Stimulated activated memory B cell treated with anti-CD40 and anti-IgM and Interleukin-4, amounts not matched to agents 10 μg/mL and 1 μg/mL and 100 μg/mL, for 72 hours (primary cell): Measurements from ENCODE around the gene CDT1.
"Not testable (repeated sequence)": the region's sequence is repeated elsewhere in the genome, so short reads cannot be mapped to it uniquely, and the experiment has no call there.

Experiments used
- ATAC-seq: fragments of 150-1000 bp; cut with Tn5 transposase; 2 replicates; pipeline ENCODE4 v1.10.0; 2021
- H3K27ac Mint-ChIP-seq: one replicate; pipeline ENCODE4 v1.8.0; 2022; ENCODE audit warnings: mild to moderate bottlenecking, mixed read lengths
- H3K27me3 Mint-ChIP-seq: one replicate; pipeline ENCODE4 v1.8.0; 2022; ENCODE audit warnings: mixed read lengths
- H3K36me3 Mint-ChIP-seq: one replicate; pipeline ENCODE4 v1.8.0; 2022; ENCODE audit warnings: mixed read lengths
- H3K4me1 Mint-ChIP-seq: one replicate; pipeline ENCODE4 v1.8.0; 2022; ENCODE audit warnings: mixed read lengths
- H3K4me3 Mint-ChIP-seq: one replicate; pipeline ENCODE4 v1.8.0; 2022; ENCODE audit warnings: mild to moderate bottlenecking, moderate library complexity, mixed read lengths
- H3K9me3 Mint-ChIP-seq: one replicate; pipeline ENCODE4 v1.8.0; 2022; ENCODE audit warnings: mixed read lengths

The CDT1 gene

DNA sequence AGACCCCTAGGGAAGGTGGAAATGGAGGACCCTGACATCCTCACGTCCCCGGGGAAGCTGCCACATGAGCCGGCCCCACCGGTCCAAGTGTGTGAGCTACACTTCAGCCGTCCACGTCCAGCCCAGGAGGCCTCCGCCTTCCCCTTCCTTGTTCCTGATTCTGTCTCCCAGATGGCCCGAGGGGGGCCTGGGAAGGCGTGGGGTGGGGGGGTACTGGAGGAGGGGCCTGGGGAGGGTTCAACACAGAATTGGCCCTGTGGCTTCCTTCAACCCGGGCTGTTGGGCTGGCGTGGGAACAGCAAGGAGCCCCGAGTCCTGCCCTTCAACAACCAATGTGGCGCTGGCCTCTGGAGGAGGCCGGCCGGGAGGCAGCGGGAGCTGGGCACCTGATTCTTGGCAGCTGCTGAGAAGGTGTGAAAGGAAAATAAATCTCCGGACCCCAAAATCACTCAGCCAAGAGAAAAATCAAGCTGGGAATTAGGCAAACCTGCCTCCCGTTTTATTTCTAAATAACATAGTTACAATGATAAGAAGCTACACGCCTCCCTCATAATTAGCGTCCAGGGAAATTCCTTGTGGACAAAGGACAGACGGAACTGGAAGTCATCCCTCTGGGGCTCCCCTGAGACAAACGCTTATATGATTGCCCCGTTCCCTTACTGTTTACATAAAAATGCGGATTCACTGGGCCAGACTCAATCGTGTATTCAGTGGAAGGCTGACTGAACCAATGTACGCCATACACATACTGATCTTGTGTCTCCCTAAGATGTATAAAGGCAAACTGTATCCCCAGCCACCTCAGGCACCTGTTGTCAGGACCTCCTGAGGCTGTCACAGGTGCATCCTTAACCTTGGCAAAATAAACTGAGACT lies 9.9 kb downstream of the CDT1 start:
- Mint-ChIP-seq H3K4me1 (peaks cover 30% of the 10 kb centered on the region), H3K9me3 (no peaks in the 10 kb centered on the region), H3K27me3 (no peaks in the 10 kb centered on the region), H3K36me3 (peaks cover 9% of the 10 kb centered on the region), H3K27ac (no peak overlapping the region), H3K4me3 (no peak overlapping the region)
- no peak for ATAC-seq

DNA sequence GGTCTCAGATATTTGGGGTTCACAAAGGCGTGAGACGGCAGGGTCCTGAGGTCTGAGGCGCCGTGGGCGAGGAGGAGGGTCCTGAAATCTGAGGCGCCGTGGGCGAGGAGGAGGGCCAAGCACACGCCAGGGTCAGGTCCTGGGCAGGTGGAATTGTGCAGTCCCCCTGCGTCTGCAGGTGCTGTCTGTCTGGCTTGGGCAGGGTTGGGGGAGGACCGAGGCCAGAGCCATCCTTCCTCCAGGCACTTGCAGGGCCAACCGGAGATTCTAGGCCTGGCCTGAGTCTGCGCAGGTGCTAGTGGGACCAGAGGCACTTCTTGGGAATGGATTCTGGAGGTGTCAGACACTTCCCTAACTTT lies 10.5 kb downstream of the CDT1 start:
- peaks cover 28% of the 10 kb centered on the region for H3K4me1 Mint-ChIP-seq
- ATAC-seq: no peak
- no peaks in the 10 kb centered on the region for H3K9me3 Mint-ChIP-seq
- no peak overlapping the region for H3K4me3 Mint-ChIP-seq
- H3K36me3 Mint-ChIP-seq: peaks cover 5% of the 10 kb centered on the region
- no peak overlapping the region for H3K27ac Mint-ChIP-seq
- H3K27me3 Mint-ChIP-seq: no peaks in the 10 kb centered on the region

DNA sequence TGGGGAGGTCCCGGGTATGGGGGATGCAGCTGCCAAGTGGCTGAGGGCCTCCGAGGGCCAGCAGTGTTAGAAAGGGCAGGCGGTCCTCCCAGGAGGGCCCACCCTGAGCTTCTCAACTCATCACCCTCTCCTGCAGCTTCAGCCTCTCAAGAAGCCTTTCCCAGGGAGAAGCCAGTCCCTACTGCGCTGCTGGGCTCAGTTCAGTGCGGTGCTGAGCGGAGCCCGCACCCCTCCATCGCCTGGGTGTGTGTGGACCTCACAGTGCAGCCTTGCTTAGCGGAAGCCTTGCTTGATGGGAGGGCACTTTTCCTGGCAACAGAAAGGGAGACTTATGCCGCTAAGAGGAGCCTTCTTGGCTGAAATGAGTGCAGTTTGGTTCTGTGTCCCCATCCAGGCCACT lies 11.6 kb downstream of the CDT1 start:
- H3K4me1 Mint-ChIP-seq: peaks cover 17% of the 10 kb centered on the region
- ATAC-seq: no peak
- H3K27ac Mint-ChIP-seq: no peak overlapping the region
- H3K9me3 Mint-ChIP-seq: no peaks in the 10 kb centered on the region
- no peak overlapping the region for H3K4me3 Mint-ChIP-seq
- H3K36me3 Mint-ChIP-seq: no peaks in the 10 kb centered on the region
- H3K27me3 Mint-ChIP-seq: no peaks in the 10 kb centered on the region

DNA sequence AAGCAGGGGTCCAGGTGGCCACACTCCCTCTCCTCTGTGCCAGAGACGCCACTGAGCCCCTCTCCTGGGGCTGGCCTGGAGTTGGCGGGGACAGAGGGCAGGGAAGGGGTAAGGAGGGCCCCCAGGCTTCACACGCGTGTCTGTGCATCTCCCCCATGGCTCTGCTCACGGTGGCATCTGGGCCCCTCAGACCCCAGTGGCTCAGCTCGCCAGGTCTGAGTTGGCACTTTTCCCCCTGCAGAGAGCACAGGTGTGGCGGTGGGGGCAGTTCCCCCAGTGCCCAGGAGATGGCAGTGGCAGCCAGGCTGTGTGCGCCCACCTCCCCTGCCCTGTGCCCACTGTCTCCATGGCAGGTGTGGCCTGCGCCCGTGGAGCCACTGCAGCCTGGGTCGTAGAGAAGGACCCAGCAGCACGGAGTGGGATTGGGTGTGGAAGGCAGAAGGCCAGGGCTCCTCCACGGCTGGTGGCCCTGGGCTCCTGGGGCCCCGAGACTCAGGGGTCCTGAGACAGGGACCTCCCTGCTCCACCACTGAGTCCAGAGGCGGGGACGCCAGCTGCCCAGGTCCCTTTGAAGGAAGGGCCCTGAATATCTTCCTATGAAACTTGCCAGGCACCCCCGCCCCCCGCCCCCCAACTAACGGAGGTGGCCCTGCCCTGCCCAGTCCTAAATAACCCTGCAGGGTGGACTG lies 12.5 kb downstream of the CDT1 start:
- Mint-ChIP-seq H3K9me3 (no peaks in the 10 kb centered on the region), H3K27ac (no peak overlapping the region), H3K27me3 (no peaks in the 10 kb centered on the region), H3K4me3 (no peak overlapping the region), H3K4me1 (peaks cover 9% of the 10 kb centered on the region), H3K36me3 (no peaks in the 10 kb centered on the region)
- peak; percentile 29 for ATAC-seq

DNA sequence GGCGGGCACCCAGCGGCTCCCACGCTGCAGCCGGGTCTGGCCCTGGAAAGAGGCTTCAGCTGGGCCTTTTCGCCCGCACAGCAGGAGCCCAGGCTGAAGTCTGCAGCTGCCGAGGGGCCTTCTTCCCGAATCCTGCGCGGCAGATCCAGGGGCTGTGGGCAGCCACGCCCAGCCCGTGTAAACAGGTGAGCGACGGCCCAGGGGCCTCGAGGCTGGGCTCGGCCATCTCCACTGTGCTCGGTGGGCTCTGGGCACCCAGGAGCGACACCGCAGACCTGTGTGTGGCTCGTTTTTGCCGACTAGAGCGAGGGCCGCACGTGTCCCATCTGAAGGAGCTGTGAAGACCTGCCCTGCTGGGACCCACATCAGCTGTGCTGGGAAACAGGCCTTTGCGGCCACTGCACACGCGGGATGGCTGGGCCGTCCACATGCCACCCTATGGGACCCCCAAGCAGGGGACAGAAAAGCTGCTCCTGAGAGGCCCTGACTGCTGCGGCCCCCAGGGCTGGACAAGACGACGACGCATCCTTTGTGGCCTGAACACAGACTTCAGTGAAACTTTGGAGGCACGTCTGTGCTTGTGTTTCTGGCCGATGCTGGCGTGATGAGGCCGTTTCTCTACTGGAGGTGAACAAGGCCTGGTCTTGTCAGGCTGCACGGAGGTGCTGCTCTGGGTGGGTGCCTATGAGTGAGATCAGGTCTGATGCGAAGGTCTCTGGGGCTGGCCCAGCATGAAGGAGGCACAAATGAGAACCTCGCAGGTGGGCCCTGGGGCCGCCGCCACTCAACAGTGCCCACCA lies 13.3 kb downstream of the CDT1 start:
- Mint-ChIP-seq H3K36me3 (peaks cover 3% of the 10 kb centered on the region), H3K9me3 (no peaks in the 10 kb centered on the region), H3K4me3 (no peak overlapping the region)

DNA sequence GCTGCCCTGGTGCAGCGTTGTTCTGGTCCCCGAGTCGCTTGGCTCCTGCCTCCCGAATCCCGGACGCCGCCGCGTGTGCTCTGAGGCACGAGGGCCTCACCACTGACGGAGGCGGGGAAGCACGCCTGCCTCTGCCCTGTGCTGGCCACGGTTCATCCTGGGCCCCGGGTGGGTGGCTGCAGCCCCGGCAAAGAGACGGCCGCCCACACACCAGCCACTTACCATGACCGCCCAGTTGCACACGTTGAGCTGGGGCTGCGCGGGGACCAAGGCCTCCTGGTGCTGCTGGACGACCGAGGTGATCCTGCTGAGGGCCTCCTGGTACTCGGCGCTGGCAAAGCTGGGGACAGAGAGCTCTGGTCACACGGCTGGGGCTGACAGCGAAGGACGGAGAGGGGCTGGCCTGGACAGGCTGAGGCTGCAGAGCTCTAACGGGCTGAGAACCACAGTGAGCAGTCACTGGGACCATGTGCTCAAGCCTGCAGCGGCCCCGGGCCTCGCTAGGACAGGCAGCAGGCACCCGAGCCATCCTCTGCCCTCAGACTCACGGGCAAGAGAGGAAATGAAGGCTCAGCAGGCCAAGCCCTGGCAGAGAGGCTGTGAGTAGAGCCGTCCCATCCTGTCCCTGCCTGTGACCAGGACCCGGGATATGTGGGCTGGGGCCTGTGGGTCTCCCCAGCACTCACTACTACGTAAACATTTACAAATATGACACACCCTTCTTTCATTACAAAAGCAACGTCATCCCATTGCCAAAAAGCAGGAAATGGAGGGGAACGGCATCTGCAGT lies 14.4 kb downstream of the CDT1 start:
- no peaks in the 10 kb centered on the region for H3K4me1 Mint-ChIP-seq
- H3K36me3 Mint-ChIP-seq: peaks cover 14% of the 10 kb centered on the region
- ATAC-seq: no peak
- H3K27me3 Mint-ChIP-seq: no peaks in the 10 kb centered on the region
- no peak overlapping the region for H3K27ac Mint-ChIP-seq
- no peaks in the 10 kb centered on the region for H3K9me3 Mint-ChIP-seq
- no peak overlapping the region for H3K4me3 Mint-ChIP-seq

More for the DNA sequence above, 13.3 kb downstream of the CDT1 start:
- no peak for ATAC-seq
- Mint-ChIP-seq H3K27me3 (no peaks in the 10 kb centered on the region), H3K27ac (no peak overlapping the region), H3K4me1 (peaks cover 3% of the 10 kb centered on the region)

DNA sequence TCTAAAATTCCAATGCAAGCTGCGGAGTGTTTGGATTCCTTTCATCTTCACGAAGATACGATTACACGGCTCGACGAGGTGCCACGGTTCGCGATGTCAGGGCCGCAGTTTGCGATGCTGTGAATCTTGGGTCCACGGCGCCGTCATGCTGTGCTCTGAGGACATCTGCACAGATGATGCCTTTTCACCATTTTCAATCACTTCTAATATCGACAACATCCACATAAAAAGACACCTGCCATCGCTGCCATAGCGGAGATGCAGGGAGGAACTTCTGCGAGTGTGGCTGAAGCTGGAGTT lies 14.9 kb downstream of the CDT1 start:
- peaks cover 16% of the 10 kb centered on the region for H3K36me3 Mint-ChIP-seq
- ATAC-seq: no peak
- no peaks in the 10 kb centered on the region for H3K9me3 Mint-ChIP-seq
- no peak overlapping the region for H3K4me3 Mint-ChIP-seq
- no peaks in the 10 kb centered on the region for H3K4me1 Mint-ChIP-seq
- H3K27me3 Mint-ChIP-seq: no peaks in the 10 kb centered on the region
- H3K27ac Mint-ChIP-seq: no peak overlapping the region

DNA sequence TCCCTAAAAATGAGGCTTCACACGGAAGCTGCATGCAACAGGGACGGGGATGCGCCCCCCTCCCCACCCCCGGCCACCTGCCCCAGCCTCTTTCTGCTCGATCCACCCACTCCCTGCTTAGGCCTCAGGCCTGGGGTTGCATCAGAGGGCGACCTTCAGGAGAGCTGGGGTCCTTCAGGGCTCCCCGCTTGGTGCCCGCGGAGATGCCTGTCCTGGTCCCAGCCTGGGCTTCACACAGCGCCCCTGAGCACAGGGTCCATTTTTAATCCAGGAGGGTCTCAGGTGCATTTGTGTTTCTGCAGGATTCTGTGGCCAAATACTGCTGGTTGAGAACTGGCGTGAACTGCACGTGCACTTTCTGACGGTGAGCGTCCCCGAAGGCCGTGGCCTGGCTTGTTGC lies 15.5 kb downstream of the CDT1 start:
- Mint-ChIP-seq H3K4me3 (no peak overlapping the region), H3K27me3 (no peaks in the 10 kb centered on the region), H3K9me3 (no peaks in the 10 kb centered on the region), H3K36me3 (peaks cover 16% of the 10 kb centered on the region), H3K27ac (no peak overlapping the region), H3K4me1 (no peaks in the 10 kb centered on the region)
- no peak for ATAC-seq

DNA sequence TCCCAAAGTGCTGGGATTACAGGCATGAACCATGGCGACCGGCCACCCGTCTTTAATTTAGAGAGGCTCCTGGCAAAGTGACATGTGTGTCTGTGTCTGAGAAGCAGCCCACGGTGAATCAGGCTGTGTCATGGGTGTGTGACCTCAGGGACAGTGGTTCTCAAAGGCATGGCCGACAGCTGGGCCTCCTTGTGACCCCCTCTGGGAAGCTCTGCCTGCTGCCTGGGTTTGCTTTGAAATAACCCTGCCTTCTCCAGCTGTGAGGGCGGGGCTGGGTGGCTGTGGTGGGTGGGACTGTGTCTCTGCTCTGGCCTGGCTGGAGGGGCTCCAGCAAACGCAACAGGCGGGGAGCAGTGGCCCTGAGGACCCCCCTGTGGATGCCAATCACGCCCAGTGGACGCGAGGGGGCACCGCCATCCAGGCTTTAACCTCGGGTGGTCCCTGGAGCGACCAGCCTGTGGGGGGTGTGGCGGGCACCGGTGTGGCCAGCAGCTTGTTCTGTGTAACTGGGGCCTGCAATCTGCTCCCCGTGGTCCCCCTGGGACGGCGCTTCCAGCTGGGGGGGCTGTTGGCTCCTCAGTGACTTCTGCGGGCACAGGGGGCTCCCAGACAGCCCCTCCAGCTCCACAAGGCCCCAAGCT lies 16.9 kb downstream of the CDT1 start:
- H3K27me3 Mint-ChIP-seq: no peaks in the 10 kb centered on the region
- H3K36me3 Mint-ChIP-seq: peaks cover 16% of the 10 kb centered on the region
- no peak for ATAC-seq
- no peaks in the 10 kb centered on the region for H3K9me3 Mint-ChIP-seq
- no peak overlapping the region for H3K4me3 Mint-ChIP-seq
- H3K27ac Mint-ChIP-seq: no peak overlapping the region
- no peaks in the 10 kb centered on the region for H3K4me1 Mint-ChIP-seq

DNA sequence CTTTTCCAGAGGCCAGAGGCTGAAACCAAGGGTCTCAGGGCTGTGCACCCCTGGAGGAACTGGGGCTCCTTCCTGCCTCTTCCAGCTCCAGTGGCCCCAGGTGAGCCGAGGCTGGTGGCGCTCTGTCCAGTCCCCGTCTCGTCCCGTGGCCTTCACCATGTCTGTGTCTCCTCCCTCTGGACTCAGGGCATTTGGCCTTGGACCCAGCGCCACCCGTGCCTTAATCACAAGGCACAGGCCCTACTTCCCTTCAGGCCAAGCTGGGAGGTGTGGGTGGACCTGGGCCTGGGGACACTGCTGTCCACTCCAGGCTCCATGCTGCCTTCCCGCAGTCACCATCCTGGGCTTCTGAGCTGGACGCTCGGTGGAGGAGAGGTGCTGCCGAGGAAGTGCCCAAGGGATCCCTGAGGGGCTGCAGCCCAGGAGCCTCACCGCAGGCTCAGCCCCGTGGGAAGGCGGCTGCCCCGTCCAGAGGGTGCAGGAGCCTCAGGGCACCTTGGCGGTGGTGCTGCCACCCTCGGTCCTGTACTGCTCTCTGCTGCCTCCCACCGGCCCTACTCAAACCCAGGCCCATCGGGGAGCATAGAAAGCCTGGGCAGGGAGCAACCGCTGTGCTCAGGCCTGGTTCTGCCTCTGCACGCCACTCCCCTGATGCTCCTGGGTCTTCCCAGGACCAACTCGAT lies 17.7 kb downstream of the CDT1 start:
- H3K9me3 Mint-ChIP-seq: no peaks in the 10 kb centered on the region
- no peaks in the 10 kb centered on the region for H3K27me3 Mint-ChIP-seq
- H3K27ac Mint-ChIP-seq: no peak overlapping the region
- H3K4me3 Mint-ChIP-seq: no peak overlapping the region
- ATAC-seq: no peak
- no peaks in the 10 kb centered on the region for H3K4me1 Mint-ChIP-seq
- peaks cover 22% of the 10 kb centered on the region for H3K36me3 Mint-ChIP-seq

DNA sequence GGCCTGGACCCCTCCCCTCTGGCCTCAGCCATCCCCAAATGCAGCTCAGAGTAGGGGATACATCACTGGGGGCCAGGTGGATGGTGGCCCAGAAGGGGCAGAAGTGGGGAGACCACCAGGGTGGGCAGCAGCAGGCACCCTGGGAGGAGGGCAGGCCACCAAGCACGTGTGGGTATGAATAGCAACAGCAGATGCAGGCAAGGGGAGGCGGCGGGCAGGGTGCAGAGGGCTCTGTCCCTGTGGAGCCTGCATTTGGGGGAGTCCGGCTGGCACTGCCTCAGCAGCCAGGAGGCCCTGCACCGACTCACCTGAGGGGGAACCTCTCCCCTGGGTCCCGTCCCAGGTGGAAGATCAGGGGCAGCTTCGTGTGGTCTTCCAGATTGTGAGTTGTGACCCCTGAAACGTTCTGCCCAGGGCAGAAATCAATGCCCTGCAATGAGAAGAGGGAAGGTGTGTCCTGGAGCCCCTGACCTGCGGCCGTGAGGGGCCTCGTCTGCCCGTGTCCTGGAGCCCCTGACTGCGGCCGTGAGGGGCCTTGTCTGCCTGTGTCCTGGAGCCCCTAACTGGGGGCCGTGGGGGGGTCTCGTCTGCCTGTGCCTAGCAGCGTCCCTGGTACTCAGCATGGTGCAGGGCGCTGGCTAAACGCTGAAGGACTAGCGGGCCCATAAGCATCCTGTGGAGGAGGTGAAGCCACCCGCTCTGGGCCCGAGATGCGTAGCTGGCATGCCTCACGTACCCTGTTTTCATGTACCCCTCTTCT lies 18.9 kb downstream of the CDT1 start:
- no peaks in the 10 kb centered on the region for H3K4me1 Mint-ChIP-seq
- H3K27ac Mint-ChIP-seq: no peak overlapping the region
- H3K36me3 Mint-ChIP-seq: peaks cover 22% of the 10 kb centered on the region
- no peak for ATAC-seq
- H3K9me3 Mint-ChIP-seq: no peaks in the 10 kb centered on the region
- H3K4me3 Mint-ChIP-seq: no peak overlapping the region
- no peaks in the 10 kb centered on the region for H3K27me3 Mint-ChIP-seq

DNA sequence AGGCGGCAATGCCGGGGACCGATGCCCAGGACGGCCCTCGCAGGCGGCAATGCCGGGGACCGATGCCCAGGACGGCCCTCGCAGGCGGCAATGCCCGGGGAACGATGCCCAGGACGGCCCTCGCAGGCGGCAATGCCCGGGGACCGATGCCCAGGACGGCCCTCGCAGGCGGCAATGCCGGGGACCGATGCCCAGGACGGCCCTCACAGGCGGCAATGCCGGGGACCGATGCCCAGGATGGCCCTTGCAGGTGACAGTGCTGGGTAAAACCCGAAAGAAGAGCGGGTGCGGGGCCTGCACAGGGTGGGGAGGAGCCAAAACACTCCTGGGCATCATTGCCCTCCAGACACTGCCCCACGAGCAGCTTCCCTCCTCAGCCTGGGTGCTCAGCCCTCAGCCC lies 20.1 kb downstream of the CDT1 start:
- H3K27ac Mint-ChIP-seq, H3K4me3 Mint-ChIP-seq, H3K27me3 Mint-ChIP-seq, H3K9me3 Mint-ChIP-seq, ATAC-seq, H3K4me1 Mint-ChIP-seq: not testable (repeated sequence)
- peaks cover 22% of the 10 kb centered on the region for H3K36me3 Mint-ChIP-seq

DNA sequence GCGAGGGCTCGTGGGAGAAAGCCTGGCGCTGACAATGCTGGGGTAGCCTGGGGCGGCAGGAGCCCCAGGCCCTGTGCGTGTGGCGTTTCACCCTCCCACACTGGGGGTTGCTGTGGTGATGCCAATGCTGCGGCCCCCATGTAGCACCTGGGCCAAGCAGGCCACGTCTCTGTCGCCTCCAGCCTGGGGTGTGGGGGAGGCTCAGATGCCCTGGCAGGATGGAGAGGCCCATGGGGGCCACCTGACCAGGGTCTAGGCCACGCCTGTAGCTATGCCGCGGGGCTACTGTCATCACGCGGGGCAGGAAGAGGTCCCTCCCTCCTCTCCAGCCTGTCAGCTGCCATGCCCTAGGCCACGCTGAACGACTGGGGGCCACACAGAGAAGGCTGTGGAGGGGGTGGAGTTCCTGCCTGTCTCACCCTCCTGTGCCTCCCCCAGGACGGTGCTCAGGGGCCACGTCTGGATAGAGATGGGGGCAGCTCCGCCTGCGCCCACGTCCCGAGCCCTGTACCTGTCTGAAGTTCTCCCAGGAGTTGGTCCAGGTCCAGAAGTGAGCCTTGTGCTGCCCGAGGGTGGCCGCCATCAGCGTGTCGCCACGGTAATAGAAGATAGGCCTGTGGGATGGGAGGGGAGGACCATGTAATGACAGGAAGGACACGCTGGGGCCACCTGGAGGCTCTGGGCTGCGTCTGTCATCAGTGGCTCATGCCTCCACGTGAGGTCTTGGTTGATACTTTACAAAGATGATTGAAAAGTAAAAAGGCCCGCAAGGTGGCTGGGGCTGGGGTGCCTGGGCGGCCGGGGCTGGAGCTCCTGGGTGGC lies 20.9 kb downstream of the CDT1 start:
- ATAC-seq: no peak
- no peaks in the 10 kb centered on the region for H3K4me1 Mint-ChIP-seq
- no peaks in the 10 kb centered on the region for H3K9me3 Mint-ChIP-seq
- H3K36me3 Mint-ChIP-seq: peaks cover 29% of the 10 kb centered on the region
- H3K27me3 Mint-ChIP-seq: no peaks in the 10 kb centered on the region
- no peak overlapping the region for H3K4me3 Mint-ChIP-seq
- no peak overlapping the region for H3K27ac Mint-ChIP-seq
